CD4-positive, alpha-beta T cell treated with Interleukin-6 at 100 ng/mL for 8 hours (primary cell): Measurements from ENCODE around the gene ZNF644.
A peak's percentile ranks its signal among the peaks of the same experiment; 100 is the strongest.
"Not testable (repeated sequence)": the region's sequence is repeated elsewhere in the genome, so short reads cannot be mapped to it uniquely, and the experiment has no call there.

ENCODE experiments used
- DNase-seq: peaks from one replicate; pipeline ENCODE4 v3.0.0-alpha.2; 2020; ENCODE audit warnings: mixed read lengths, low spot score

ZNF644 gene

DNA sequence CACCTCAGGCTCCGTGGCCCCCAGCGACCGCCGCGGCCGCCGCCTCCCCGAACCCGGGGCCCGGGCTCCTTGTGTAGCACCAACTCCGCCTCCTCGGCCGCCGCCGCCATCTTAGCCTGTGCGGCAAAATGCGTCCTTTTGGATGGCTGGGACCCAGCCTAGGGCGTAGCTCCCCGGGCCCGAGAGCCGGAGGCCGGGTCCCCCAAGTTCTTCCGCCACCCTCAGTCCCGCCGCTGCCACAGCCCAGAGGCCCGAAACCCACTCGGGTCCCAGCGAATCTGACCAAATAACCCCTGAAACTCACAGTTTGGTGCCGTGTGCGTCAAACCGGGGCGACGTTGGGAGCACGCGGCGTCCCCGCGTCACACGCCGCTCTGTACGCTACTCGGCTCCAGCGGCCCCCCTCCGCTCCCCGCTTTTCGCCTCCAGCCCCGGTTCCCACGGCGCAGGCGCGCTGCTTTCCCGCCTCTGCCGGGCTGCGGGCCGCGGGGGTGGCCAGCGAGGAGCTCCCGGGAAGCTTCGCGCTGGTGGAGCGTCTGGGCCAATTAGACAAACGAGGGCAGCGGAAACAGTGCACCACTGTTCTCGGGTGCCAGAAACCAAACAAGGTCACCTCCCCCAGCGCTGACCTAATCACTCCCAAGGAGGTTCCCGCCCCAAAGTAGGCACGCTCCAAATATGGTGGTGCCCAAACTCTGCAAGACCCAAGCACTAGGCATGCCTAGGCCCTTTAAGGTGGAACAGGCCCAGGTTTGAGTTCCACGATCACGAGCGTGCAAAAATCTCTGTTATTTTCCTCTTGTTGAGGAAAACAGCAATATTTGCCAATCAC lies at the start of gene ZNF644:
TSS of gene ZNF644 (minus strand) at position 350 of the 832 bp plus-strand sequence. CDS start 39,682 bp downstream, outside the sequence.
- peak; percentile 92 for DNase-seq

DNA sequence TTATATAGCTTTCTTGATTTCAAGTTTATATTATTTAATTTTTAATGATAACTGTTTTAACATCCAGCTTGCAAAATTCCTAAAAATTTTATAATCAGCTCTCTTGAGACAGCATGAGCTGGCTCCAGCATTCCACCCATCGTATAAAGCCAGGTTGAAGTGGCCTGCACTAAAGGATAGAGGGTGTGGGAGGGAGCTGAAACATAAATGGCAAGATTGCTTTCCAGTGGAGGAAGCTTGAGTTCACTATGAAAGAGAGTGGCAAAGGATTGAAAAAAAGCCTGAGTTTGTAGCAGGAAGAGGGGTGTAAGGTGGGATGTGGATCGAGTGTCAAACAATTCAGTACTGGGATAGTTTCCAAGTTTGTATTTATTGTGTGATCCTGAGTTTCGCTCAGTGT lies 48.5 kb upstream of the ZNF644 start:
- no peak for DNase-seq

DNA sequence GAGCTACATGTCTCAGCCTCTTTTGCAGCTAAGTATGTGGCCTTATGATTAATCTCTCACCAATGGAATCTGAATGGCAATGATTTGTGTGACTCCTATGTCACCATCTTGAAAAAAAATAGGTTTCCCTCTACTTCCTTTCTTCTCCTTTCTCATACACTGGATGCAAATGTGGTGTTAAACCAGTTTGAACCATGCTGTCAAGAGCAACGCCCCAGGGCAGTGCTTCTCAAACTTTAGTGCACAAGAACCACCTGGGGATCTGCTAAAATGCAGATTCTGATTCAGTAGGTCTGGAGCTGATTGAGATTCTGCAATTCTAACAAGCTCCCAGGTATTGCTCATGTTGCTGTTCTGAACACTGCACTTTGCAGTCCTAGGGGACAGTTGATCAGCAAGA lies 44.7 kb upstream of the ZNF644 start:
- DNase-seq: no peak

DNA sequence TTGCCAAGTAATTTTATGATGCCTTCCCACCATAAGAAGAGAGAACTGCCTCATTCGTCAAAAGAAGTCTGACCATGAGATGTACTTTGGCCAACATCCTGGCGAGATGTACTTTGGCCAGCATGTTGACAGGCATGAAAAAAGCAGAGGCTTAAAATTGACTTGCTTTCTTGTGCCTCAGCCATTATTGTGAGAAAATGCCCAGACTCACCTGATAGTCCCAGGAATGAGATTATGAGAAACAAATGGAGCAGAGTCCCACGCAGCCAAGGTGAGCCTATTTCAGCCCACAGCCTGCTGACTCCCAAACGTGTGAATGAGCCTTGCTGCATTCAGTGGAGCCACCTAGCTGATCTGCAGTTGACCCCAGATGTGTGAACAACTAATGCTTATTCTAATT lies 43.5 kb upstream of the ZNF644 start:
- DNase-seq: no peak

DNA sequence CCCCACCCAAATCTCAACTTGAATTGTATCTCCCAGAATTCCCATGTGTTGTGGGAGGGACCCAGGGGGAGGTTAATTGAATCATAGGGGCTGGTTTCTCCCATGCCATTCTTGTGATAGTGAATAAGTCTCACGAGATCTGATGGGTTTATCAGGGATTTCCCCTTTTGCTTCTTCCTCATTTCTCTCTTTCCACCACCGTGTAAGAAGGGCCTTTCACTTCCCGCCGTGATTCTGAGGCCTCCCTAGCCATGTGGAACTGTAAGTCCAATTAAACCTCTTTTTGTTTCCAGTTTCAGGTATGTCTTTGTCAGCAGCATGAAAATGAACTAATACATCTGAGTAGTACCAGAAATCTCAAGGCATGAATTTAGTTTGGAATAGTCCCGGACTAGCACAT lies 41.6 kb upstream of the ZNF644 start:
- DNase-seq: not testable (repeated sequence)

DNA sequence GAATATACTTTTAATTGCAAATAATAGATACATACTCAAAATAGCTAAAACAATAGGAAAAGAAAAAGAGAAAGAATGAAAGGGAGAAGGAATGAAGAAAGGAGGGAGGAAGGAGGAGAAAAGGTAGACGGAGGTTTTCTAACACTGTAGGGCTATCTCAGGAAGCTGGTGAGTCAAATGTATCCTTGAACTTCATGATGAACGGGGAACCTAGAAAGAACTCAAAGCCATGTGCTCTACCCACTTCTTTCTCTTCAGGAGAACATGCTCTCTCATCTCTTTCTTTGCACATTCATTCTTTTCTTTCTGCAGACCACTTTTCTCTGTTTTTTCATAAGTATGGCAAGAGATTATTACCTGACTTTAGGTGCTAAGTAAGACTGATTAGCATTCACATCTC lies 37.3 kb upstream of the ZNF644 start:
- DNase-seq: no peak

DNA sequence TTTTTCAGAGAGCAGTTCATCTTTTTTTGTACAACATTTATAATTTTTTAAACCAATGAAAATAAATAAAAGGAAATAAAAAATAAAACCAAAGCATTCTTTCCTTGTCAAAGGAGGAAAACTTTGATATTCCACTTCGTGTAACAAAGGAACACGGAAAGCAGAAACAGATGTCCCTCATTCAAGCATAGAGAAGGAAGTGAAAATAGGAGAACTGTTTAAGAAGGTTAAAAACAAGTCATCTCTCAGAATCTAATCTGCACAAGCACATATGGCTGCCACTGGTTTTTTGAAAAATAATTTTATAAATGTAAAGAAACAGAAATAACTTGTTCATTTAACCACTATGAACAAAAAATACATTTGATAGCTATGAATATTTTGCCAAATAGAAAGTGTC lies 35.9 kb upstream of the ZNF644 start:
- DNase-seq: no peak

DNA sequence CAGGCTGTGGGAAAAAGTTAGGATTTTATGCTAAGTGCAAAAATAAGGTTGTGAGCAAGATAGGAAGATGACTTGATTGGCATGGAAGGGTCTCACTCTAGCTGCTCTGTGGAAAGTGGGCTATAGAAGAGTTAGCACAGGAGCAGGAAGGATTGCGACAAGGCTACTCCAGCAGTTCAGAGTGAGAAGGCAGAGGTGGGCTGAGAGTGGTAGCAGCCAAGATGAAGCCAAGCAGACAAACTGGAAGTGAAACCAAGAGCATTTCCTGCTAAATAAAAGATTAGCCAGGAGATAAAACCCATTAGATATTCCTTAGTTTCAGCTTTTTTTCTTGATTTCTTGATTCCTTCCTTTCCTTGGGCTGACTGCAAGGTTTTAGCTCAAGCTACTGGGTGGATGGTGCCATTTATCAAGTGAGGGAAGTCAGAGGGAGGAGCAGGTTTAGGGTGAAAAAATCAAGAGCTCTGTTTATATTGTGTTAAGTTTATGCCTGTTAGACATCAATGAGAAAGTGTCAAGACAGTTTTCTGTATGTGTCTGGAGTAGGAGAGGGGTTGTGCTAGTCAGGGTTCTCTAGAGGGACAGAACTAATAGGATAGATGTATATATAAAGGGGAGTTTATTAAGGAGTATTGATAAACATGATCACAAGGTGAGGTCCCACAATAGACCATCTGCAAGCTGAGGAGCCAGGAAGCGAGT lies 33.1 kb upstream of the ZNF644 start:
- no peak for DNase-seq

DNA sequence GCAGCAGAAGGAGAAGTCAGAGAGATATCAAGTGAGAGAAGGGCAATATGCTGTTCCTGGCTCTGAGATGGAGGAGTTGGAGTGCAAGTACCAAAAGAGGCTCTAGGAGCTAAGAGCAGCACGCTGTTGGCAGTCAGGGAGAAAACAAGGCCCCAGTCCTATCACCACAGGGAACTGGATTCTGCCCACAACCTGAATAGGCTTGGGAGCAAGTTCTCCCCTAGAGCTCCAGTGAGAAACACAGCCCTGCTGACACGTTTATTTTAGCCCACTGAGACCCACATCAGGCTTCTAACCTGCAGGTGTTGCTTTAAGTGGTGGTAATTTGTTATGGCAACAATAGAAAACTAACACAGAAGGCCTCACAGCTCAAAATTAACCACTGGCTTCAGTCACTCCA lies 31.8 kb upstream of the ZNF644 start:
- no peak for DNase-seq

DNA sequence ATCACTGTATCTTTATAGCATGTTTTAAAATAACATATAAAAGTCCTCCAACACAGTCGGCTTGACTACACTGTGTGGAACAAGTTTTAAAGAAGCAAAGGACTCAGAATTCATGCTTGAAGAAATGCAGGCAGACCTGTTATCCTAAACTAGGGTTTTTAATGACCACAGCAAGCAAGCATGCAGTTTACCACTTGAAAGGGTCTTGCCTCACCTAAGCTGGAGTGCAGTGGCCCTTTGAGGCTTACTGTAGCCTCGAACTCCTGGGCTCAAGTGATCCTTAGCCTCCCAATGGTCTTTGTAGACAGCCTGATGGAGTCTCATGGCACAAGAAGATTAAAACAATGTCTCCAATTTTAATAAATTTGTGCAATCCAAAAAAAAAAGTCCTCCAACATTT lies 27.7 kb upstream of the ZNF644 start:
- not testable (repeated sequence) for DNase-seq

DNA sequence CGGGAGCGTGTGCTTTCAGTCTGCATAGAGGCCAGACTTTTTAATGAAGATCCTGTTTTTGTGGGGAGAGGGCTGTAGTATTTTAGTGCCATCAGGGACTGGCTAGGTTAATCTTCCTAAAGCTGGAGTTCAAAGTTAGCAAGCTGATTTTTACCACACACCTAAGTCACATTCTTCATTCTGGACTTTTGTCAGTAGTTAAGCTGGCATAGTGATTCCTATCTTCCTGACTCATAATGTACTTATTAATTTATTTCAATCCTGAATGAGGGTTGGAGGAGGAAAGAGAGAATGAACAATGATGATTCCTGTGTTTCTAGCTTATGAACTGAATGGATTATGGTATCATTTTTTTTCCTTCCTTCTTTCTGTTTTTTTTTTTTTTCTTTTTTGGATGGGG lies 24.9 kb upstream of the ZNF644 start:
- no peak for DNase-seq

DNA sequence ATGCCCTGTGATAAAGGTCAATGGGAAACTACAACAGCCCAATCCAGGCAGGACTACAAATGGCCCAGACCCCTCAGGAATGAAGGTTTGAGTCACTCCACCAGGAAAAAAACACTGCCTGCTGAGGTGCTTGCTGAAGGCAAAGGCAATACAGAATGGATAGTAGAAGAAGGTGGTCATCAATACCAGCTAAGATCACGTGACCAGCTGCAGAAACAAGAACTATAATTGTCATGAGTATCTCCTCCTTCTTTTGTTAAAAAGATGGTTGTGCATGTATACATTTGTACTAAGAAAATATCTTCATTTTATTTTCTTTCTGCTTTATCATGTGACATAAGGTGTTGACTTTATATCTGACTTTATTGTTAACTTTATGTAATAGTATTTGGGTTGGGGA lies 23.4 kb upstream of the ZNF644 start:
- DNase-seq: no peak

DNA sequence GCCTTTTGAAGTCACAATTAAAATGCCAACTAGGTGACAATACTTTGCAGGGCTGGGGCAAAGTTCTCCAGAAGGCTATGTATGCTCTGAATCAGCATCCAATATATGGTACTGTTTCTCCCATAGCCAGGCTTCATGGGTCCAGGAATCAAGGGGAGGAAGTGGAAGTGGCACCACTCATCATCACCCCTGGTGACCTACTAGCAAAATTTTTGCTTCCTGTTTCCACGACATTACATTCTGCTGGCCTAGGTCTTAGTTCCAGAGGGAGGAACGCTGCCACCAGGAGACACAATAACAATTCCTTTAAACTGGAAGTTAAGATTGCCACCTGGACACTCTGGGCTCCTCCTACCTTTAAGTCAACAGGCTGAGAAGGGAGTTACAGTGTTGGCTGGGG lies 22.9 kb upstream of the ZNF644 start:
- DNase-seq: not testable (repeated sequence)

DNA sequence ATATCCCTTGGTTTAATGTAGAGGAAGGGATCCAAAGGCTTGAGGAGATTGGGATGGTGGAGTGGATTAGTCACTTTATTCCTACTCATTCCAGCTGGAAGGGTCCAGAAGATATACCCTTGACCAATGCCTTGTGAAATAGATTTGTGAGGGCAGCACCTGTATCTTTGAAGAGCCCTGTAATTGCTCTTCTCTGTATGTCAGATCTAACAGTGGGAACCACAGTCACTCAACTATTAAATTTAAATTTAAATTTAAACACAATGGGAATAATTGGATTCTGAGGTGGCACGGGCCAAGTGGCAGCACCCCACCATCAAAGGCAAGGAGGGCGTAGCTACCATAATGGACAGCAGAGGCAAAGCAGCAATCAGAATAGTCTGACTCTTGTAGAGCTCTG lies 20.5 kb upstream of the ZNF644 start:
- DNase-seq: not testable (repeated sequence)

DNA sequence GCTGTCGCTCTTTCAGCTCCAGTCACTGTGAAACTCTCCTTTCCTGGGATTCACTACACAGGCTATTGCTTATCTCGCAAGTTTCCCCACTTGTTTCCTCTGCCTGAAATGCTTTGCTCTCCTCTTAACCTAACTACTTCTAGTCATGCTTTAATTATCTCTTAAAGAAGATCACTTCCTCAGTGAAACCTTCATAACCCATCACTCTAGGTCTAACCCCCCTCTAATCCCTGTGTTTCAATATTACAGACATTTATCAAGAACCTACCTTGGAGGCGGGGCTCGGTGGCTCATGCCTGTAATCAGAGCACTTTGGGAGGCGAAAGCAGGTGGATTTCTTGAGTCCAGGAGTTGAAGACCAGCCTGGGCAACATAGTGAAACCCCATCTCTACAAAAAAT lies 16.7 kb upstream of the ZNF644 start:
- no peak for DNase-seq

DNA sequence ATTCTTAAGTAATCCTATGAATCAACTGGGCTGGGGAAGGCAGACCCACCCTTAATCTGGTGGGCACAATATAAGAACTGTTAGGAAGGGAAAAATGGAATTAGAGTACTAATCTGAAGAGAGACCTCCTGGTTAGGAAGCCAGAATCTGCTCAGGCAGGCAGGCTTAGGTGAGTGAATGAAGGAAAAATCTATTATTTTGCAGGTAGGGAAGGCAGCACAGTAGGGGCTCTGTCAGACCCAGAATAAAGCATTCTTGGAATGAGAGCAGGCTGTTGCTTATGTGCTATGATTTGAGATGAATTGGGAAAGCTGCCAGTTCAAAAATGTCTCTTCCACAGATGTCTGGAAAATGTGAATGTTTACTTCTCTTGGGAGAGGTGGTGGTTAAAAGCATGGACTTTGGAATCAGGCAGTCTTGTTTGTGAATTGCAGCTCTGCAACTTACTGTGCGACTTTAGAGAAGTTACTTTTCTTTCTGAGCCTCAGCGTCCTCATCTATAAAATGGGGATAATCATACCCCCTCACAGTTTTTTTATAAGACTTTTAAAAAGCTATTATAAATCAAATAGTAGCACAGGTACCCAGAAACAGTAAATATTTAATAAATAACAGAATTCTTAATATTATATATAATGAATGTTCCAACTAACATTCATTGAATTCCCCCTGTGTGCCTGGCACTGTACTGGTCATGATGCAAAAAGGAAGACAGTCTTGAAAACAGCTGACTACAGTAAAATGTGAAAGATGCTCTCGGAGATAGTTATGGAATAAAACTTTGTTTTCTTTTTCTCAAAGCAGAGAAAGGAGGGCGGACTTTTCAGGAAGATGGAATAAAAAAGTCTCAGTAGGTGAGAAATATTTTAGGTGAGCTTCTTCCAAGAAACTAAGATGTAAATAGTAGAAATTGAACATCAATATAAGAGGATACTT lies 15.3 kb upstream of the ZNF644 start:
- no peak for DNase-seq

DNA sequence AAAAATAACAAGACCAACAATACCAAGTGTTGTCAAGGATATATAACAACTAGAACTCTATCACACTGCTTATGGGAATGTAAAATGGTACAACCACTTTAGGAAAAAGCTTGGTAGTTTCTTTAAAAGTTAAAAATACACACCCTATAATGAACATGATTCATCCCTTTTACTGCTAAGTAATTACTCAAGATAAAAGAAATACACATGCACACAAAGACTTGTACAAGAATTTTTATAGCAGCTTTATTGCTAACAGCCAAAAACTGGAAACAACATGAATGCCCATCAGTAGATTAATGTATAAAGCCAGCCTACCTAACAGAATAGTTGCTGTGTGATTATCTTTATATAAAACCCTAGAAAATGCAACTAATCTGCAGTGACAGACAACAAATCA lies 10.5 kb upstream of the ZNF644 start:
- DNase-seq: no peak

DNA sequence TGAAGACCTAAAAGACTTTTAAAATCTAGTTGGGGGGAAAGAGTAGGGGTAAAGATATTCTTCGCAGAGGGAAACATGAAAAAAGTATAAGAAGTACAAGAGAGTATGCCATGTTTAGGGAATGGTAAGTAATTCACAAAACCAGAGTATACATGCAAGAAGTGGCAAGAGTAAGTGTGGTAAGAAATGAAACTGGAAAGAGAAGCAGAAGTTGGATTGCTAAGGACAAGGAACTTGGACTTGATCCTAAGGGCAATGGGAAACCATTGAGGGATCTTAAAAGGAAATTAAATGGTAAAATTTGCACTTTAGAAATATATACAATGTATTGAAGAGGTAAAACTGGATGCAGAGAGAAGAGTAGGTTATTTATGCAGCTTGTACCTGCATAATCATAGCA lies 9.2 kb upstream of the ZNF644 start:
- DNase-seq: no peak

DNA sequence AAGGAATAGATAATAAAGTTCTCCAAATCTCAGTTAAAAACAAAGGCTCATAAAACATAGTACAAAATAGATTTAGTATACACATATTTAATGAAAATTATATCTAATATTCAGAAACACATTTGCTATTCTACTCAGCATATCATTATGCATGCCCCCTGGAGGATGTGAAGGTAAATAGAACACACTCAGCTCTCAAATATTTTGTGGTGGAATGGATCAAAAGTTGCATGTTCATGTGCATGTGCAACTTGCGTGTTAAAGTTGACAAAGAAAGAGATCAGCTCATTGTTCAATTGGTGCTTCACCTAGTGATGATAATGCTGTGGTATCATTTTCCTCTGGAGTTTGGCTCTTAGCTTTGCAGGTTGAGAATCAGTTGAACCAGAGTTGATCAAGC lies 4.9 kb upstream of the ZNF644 start:
- no peak for DNase-seq

DNA sequence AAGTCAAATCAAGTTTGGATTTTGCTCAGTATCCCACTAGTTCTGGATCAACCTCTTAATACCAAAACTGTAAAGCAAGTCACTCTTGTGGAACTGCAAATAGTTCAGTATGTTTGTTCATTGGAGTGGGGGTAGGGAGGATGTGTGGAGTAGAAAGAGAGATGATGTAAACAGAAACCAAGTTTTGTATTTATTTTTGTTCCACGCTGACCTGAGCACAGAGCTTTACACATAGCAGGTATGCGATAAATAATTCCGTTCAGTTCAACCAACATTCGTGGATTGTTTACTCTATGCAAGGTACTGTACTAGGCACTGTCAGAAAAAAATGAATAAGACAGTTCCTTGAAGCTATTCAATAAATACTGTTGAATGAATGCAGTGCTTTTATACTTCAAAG lies 4.5 kb upstream of the ZNF644 start:
- DNase-seq: no peak

DNA sequence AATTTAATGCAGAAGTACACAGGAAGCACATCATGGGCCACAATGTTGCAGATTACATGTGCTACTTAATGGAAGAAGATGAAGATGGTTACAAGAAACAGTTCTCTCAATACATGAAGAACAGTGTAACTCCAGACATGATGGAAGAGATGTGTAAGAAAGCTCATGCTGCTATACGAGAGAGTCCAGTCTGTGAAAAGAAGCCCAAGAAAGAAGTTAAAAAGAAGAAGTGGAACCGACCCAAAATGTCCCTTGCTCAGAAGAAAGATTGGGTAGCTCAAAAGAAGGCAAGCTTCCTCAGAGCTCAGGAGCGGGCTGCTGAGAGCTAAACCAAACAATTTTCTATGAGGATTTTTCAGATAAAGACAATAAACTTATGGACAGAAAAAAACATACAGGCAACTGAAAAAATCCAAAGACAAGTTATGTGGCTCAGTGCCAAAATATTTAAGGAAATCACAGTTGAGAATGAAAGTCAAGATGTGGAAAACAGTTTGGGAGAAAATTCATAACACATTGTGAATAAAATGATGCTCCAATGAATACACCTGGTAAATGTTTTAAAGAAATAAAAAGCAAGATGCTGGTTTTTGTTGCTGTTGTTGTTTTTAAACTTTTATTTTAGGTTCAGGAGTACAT lies 2.8 kb upstream of the ZNF644 start:
- DNase-seq: no peak

DNA sequence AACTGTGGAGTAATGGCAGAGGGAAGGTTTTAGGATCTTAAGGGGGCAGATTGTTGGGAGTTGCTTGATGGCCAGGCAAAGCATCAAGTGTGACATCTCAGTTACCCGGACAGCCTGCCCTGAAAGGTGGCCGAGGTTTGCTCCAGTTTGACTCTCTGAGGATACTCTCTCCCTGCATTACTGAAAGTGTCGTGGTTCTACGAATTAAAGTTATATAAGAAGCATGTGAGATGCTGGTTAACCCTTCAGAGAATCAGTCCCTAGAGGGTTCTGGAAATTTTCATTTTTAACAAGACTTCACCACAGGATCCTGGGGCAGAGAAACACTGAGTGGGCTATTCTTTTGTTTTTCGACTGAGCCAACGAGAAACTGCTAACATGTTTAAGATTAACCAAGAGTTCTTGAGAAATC lies 689 bp upstream of the ZNF644 start:
- no peak for DNase-seq
